Parathyroid adenoma (tissue), 2 donors: Measurements from ENCODE around the gene UNC119.

Experiments
- H2AFZ ChIP-seq: fragments of 300-600 bp; sonication (generic); one replicate; pipeline ENCODE4 v1.7.0; 2017; ENCODE audit warnings: antibody characterized with exemption, mild to moderate bottlenecking
- H3K27ac ChIP-seq: fragments of 300-600 bp; sonication (generic); one replicate; pipeline ENCODE4 v1.7.0; 2017
- H3K27me3 ChIP-seq: fragments of 300-600 bp; sonication (generic); one replicate; pipeline ENCODE4 v1.7.0; 2017; ENCODE audit warnings: low read length; ENCODE audit not compliant: control insufficient read depth, insufficient read depth
- H3K36me3 ChIP-seq: fragments of 300-600 bp; sonication (generic); one replicate; pipeline ENCODE4 v1.7.0; 2017; ENCODE audit warnings: low read length; ENCODE audit not compliant: control insufficient read depth, insufficient read depth
- H3K4me1 ChIP-seq: fragments of 300-600 bp; sonication (generic); one replicate; pipeline ENCODE4 v1.7.0; 2017; ENCODE audit warnings: control low read depth
- H3K4me2 ChIP-seq: fragments of 300-600 bp; sonication (generic); one replicate; pipeline ENCODE4 v1.7.0; 2017; ENCODE audit warnings: low read length
- H3K4me3 ChIP-seq: fragments of 300-600 bp; sonication (generic); one replicate; pipeline ENCODE4 v1.7.0; 2017; ENCODE audit warnings: low read depth, low read length
- H3K79me2 ChIP-seq: fragments of 300-600 bp; sonication (generic); one replicate; pipeline ENCODE4 v1.7.0; 2017; ENCODE audit warnings: control low read depth
- H3K9ac ChIP-seq: fragments of 300-600 bp; sonication (generic); one replicate; pipeline ENCODE4 v1.7.0; 2017; ENCODE audit warnings: mild to moderate bottlenecking
- H3K9me3 ChIP-seq: fragments of 300-600 bp; sonication (generic); one replicate; pipeline ENCODE4 v1.7.0; 2017; ENCODE audit warnings: low read length; ENCODE audit not compliant: control insufficient read depth
- CTCF ChIP-seq: fragments of 300-600 bp; sonication (generic); IDR thresholded peaks from one replicate; pipeline ENCODE4 v1.7.0; 2017; ENCODE audit warnings: antibody characterized with exemption, mild to moderate bottlenecking
- donor health status: primary hyperparathyroidism.

The UNC119 gene

DNA sequence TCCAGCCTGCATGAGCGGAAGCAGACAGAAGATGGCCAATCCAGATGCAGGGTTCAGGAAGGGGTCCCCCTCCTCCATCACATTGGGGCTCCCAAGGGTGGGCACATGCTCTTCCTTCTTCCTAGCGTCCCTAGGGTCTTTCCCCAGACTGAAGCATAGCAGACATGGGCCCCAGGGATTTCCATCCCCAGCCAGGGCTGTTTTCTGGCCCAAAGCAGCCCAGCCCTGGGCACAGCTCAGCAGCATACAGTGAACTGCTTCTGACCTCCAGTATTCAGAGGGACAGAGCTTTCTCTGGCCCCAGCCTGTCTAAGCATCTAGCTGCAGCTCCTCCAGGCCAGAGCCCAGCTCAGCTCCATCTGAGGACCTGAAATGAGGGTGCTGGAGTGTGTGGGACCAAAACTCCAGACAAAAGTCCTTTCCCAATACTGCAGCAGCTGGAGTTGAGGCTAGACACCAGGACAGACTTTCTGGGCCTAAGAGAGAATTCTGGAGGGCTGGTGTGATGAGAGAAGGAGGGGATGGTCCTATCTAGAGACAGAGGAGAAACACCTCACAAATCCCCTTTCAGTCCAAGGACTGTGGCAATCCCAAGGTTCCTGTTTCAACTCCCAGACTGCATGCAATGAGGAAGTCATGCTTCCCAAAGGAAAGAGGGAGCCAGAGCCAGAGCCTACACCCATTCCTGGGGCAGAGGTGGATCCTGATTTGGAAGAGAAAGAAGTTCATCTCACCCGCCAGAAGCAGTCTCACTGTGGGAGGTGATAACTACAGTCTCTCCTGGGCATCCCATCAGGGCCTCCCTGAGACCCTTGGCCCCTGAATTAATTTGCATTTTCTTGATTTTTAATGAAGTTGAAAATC is 50.8 kb downstream of the UNC119 start:
- Histone ChIP-seq H3K27ac (no peak overlapping the region), H3K9ac (no peak overlapping the region), H2AFZ (no peak overlapping the region), H3K4me1 (no peaks in the 10 kb centered on the region), H3K79me2 (no peaks in the 10 kb centered on the region), H3K27me3 (no peaks in the 10 kb centered on the region), H3K36me3 (no peaks in the 10 kb centered on the region), H3K9me3 (no peaks in the 10 kb centered on the region), H3K4me2 (no peak overlapping the region), H3K4me3 (no peak overlapping the region)
- TF ChIP-seq CTCF: no peak

DNA sequence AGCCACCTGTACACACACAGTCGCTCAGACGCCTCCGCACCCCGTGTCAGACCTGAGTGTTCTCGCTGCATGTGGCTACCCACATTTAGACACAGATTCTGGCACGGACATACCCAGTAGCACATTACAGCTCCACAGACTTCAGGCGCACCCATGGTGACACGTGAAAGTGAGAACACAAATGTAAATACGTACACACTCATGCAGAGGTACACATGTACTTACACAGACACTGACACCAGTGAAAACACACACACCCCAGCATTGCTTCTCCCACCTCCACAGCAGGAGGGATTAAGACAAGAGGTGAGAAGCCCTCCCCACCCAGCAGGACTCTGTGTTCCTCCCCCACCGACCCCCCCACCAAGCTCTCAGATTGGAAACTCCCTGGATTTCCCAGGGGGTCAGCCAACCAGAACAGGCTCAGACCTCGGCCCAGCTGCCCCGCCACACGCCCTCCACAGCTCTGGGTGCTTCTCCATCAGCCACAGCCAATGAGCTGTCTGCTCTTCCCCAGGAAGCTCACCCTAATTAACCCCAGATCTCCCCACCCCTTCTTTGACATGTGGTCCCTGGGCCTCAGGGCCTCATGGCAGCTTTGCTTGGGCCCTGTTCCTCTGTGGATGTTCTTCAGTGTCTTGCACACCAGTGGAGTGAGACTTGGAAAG is 51.6 kb downstream of the UNC119 start:
- no peak for TF ChIP-seq CTCF

GRCh38 chr17:28499684-28500357 is 52.6 kb downstream of the UNC119 start:
- Histone ChIP-seq H2AFZ (no peak overlapping the region), H3K9ac (no peak overlapping the region), H3K79me2 (no peaks in the 10 kb centered on the region), H3K27me3 (no peaks in the 10 kb centered on the region), H3K4me1 (no peaks in the 10 kb centered on the region), H3K27ac (no peak overlapping the region), H3K9me3 (no peaks in the 10 kb centered on the region), H3K36me3 (no peaks in the 10 kb centered on the region), H3K4me2 (no peak overlapping the region), H3K4me3 (no peak overlapping the region)
- TF ChIP-seq CTCF: no peak

More for the DNA sequence above, 51.6 kb downstream of the UNC119 start:
- Histone ChIP-seq H3K27me3 (no peaks in the 10 kb centered on the region), H3K27ac (no peak overlapping the region), H3K4me3 (no peak overlapping the region), H2AFZ (no peak overlapping the region), H3K4me2 (no peak overlapping the region), H3K79me2 (no peaks in the 10 kb centered on the region), H3K4me1 (no peaks in the 10 kb centered on the region), H3K36me3 (no peaks in the 10 kb centered on the region), H3K9me3 (no peaks in the 10 kb centered on the region), H3K9ac (no peak overlapping the region)

- no peaks in the 10 kb centered on the region for H3K9me3 ChIP-seq
- H3K79me2 ChIP-seq: no peaks in the 10 kb centered on the region
- no peak overlapping the region for H3K4me2 ChIP-seq
- TF ChIP-seq CTCF: no peak
- no peaks in the 10 kb centered on the region for H3K4me1 ChIP-seq
- no peak overlapping the region for H2AFZ ChIP-seq
- no peaks in the 10 kb centered on the region for H3K36me3 ChIP-seq
- H3K4me3 ChIP-seq: no peak overlapping the region
- H3K27me3 ChIP-seq: no peaks in the 10 kb centered on the region
- no peak overlapping the region for H3K27ac ChIP-seq
- no peak overlapping the region for H3K9ac ChIP-seq
These were observed 53.1 kb downstream of the UNC119 start for GRCh38 chr17:28499364-28499664.
